Fibroblast of pulmonary artery (primary cell): Measurements from ENCODE around the gene NUMB.

Source experiments
- DNase-seq: peaks from one replicate; pipeline ENCODE4 v3.0.0-alpha.2; 2010; ENCODE audit warnings: low read depth
- H3K4me3 ChIP-seq: replicated peaks from 2 replicates; pipeline ENCODE4 v1.5.1; 2011; ENCODE audit warnings: low read depth, mild to moderate bottlenecking, control low read depth, low read length, moderate library complexity
- TF ChIP-seq, protein P1 (sequence below): IDR thresholded peaks from 2 replicates; pipeline ENCODE4 v1.5.1; 2011; ENCODE audit warnings: mild to moderate bottlenecking, control low read depth, low read length, inconsistent platforms; ENCODE audit errors: missing control alignments

NUMB gene

DNA sequence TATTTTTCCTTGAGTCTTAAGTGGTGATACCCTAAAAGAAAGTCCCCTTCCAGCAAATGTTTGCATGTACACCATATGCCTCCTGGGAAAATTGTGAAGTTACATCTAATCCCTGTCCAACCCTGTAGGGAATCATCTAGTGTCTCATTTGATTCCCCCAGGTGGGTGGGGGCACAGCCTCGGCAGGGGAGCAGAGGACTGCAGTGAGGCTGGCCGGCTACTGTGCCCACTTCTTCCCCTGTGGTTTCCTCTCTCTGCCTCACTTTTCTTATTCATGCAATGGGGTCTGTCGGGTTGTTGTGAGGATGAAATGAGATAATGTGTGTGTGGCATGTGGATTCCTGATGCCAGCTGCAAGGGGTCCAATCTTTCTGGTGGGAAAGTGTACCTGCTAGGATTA, 215.0 kb downstream of the NUMB start:
- TF ChIP-seq, protein P1, sequence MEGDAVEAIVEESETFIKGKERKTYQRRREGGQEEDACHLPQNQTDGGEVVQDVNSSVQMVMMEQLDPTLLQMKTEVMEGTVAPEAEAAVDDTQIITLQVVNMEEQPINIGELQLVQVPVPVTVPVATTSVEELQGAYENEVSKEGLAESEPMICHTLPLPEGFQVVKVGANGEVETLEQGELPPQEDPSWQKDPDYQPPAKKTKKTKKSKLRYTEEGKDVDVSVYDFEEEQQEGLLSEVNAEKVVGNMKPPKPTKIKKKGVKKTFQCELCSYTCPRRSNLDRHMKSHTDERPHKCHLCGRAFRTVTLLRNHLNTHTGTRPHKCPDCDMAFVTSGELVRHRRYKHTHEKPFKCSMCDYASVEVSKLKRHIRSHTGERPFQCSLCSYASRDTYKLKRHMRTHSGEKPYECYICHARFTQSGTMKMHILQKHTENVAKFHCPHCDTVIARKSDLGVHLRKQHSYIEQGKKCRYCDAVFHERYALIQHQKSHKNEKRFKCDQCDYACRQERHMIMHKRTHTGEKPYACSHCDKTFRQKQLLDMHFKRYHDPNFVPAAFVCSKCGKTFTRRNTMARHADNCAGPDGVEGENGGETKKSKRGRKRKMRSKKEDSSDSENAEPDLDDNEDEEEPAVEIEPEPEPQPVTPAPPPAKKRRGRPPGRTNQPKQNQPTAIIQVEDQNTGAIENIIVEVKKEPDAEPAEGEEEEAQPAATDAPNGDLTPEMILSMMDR, result no peak
- no peak for DNase-seq
- H3K4me3 ChIP-seq, result no peak overlapping the region

DNA sequence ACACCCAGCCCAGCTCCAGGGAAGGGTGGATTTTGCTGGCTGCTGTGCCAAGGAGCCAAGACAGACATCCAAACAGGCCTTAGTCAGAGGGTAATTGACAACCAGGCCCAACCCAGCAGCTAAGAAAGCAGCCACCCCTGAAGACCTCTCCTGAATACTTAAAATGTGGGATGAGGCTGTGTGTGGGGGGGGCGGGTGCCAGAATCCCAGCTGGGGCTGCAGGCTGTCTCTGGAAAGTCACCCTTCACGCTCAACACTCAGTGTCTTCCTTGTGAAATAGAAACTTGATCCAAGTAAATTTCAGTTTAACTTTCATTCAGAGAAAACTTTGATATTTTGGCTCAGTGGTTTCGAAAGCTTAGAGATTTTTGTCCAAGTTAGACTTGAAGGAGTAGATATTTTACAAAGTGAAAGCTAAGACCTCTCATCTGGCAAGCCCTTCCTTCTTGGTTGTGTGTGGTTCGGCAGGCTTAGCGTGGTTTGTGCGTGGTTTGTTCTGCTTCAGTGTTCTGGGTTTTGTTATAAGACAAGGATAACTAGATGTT, 215.9 kb downstream of the NUMB start:
- TF ChIP-seq, protein P1, result no peak

DNA sequence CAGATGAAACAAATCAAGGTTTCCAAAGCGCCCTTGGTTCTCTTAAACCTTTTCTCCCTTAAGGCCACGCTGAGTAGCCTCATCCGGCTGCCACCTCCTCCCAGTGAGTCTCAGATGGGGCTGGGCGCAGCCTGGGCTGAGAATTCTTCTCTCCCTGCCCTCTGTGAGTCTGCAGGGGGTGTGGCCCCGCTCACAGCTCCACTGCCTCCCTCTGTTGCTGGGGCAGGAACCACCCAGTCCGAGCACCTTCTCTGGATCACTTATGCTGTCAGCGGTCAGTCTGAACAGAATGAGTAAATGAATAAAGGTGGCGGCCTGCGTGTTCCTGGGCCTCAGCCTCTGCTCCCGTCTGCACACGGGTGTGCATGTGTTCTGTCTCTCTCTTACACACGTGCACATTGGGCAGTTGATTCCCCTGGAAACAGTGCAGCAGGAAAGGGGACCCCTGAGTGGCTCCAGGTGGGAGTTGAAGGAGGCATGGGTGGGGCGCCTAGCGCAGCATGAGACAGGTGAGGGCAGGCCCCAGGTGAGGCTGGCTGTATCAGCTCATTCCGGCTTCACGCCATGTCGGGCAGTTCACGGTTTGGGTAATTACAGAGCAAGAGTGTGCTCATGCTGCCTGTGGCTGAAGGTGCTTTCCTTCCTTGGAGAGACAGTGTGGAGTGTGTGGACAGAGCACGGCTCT, 216.7 kb downstream of the NUMB start:
- no peak overlapping the region for H3K4me3 ChIP-seq
- TF ChIP-seq, protein P1, result no peak
- DNase-seq, result no peak

More for the DNA sequence above, 215.9 kb downstream of the NUMB start:
- H3K4me3 ChIP-seq, result no peak overlapping the region
- DNase-seq, result no peak

DNA sequence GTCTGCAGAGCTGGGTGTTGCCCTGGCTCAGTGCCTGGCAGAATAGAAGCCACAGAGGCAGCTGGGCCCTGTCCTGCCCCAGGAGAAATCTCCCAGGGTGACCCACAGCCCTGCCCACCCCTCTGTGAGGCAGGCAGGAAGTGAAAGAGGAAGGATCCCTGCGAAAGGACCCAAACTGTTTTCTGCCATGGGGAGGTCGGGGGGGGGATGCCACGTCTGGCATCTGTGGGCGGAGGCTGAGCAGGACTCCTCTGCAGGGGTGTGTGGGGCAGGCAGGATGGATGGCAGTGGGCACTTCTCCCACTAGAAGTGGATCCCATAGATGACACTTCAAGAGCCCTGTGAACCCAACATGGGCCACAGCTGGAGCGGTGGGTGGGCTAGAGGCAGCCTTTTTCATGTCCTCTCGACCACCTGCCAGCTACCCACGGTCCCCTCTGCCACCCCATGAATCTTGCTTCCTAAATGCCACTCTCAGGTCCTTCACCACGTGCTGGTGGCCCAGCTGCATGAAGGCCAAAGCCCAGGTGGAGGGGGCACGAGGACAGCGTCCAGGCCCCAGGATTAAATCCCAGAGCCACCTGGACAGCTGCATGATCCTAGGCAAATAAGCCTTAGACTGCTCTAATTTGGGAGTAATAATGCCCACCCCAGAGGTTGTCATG, 217.4 kb downstream of the NUMB start:
- H3K4me3 ChIP-seq, result no peak overlapping the region
- TF ChIP-seq, protein P1, result no peak
- no peak for DNase-seq

DNA sequence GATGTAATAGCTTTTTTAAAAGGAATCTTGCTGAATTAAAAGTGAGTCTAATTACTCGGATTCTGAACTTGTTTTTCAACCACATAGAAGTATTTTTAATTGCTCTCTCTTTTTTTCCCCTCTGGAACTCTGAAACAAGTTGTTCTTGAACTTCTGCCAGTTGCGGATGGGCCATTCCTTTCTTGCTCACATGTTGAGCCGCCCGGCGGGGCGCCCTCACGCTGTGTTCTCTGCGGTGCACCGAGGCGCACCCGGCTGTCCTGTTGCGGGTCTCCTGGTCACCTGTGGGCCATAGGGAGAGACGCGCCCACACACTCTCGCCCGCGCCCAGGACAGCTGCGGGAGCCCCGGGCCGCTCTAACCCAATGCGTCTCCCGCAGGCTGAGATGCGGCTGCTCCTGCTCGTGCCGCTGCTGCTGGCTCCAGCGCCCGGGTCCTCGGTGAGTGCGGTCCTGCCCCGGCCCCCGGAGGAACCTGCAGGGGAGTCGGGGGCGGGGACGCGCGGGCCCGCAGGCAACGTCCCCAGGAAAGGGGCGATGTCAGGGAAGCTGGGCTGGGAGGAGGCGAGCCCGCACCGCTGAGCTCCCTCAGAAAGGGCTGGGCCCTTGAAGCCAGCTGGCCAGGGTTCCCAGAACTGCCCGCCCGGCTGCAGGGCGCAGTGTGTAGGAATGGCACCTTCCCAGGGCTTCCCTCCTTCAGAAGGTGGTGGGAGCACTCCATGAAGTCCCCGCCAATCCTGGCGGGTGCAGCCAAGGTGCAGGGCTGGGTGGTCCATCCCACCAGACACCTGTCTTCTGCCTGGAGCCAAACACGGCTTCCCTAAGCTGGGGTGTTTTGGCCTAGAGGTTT, 218.7 kb downstream of the NUMB start:
- TF ChIP-seq, protein P1, result no peak
- H3K4me3 ChIP-seq, result peak overlapping the region; percentile 61
- peak; percentile 62 for DNase-seq

DNA sequence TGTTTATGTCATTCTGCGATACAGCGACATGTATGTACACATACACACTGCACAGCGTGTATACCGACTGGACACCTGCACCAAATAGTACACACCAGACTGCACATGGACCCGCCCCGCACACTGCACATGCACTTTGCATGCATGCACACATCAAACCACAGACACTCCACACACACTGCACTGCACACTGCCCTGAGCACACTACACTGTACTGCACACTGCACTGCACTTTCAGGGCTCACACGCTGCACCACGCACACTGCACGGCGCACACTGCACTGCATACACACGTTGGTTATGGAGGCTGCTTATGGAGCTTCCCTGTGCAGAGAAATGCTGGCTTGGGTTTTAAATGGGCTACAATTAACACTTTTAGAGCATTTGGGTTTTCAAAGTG, 219.4 kb downstream of the NUMB start:
- peak overlapping the region; percentile 61 for H3K4me3 ChIP-seq
- DNase-seq, result no peak
- TF ChIP-seq, protein P1, result no peak
